ENCODE results near the gene PDE1C.

Gene PDE1C

DNA sequence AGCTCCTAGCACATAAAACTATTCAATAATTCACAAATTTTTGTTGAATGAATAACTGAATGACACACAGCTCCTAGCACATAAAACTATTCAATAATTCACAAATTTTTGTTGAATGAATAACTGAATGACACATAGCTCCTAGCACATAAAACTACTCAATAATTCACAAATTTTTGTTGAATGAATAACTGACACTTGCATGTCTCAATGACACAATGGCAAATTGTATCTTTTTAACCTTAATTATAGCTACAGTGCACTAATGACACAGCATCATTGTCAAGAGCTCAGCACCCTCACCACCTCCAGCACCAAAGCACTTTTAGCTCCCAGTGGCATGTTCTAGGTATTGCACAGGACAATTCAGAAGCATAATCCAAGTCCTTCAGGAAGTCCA is 131.6 kb downstream of the PDE1C start:
- ATAC-seq (no peak), DNase-seq (no peak)

DNA sequence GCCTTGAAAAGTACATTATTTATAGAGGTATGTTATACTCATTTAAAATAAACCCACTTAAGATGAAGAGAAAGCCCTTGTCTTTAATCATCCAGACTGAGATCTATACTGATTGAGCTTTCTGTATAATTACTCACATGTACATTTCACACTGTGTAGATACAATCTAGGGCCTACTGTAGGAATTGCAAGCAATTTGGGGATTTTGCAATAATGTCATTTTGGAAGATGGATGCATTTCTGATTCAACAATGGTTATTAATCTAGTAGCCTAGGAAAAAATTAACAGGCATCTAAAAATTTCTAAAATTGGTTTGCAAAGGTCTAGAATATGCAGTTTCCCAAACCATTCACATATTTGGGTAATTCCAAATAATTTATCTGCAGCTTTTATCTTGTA is 132.2 kb downstream of the PDE1C start:
- ATAC-seq = no peak
- no peak for DNase-seq

DNA sequence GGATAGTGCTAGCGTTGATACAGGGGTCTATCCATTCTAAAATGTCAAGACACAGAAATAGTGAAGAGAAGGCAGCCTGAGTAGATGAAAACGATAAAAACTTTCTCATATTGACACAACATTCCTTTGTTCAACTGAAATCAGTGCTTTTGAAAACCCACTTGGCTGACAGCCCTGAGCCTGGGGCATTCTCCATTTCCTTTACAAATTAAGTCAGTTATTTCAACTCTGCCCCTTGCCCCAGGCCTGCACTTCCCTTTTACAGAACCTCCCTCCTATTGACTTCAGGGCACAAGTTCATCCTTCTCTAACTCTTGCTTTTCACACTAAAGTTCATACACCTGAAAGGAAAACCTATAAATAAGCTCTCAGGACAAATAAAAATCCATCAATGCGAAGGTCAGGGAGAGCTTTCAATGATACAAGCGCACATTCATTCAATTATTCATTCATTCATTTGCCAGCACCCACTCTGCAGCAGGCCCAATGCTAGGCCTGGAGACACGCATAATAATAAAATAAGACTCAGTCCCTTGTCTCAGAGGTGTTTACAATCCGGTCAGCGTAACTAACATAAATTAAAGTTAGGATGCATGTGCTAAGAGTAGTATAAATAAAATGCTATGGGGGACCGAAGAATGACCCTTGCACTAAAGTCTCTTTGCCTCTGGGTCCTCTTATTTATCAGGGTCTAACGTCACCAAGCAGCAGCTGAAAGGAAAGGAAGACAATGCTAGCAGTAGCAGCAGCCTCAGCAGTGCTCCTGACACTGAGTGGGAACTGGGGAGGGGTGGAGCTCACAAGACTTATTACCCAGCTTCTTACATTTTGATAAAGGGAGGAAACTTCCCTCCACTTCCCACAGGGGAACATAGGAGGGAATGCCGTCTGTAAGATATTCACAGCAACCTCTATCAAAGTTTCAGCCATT is 134.8 kb downstream of the PDE1C start:
- no peak for DNase-seq
- ATAC-seq = no peak

DNA sequence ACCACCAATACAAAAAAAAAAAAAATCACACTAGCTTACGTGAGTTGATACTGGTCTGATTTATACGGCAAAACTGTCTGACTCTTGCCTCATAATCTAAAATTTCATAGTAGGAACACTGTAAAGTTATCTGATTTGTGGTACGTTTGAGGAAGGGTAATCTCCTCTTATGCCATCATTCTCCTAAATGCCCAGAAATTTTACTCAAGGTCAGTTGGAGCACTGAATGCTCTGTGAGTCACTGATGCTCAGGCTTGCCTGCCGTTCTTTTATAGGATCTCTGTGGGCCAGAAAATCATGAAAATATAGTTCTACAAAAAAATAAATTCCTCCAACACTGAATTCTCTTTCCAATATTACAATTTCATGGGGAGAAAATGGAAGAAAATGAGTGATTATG is 135.7 kb downstream of the PDE1C start:
- no peak for ATAC-seq
- DNase-seq = no peak

DNA sequence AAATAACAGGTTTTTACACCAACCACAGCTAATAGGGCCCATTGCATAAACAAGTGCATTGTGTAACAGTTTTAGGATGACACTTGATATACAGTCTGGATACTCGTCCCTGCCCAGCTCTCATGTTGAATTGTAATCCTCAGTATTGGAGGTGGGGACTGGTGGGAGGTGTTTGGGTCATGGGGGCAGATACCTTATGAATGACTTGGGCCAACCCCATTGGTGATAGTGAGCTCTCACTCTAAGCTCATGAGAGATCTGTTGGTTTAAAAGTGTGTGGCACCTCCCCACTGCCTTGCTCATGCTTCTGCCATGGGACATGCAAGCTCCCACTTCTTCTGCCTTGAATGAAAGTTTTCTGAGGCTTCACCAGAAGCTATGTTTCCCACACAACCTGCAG is 136.7 kb downstream of the PDE1C start:
- DNase-seq = no peak
- ATAC-seq = no peak

DNA sequence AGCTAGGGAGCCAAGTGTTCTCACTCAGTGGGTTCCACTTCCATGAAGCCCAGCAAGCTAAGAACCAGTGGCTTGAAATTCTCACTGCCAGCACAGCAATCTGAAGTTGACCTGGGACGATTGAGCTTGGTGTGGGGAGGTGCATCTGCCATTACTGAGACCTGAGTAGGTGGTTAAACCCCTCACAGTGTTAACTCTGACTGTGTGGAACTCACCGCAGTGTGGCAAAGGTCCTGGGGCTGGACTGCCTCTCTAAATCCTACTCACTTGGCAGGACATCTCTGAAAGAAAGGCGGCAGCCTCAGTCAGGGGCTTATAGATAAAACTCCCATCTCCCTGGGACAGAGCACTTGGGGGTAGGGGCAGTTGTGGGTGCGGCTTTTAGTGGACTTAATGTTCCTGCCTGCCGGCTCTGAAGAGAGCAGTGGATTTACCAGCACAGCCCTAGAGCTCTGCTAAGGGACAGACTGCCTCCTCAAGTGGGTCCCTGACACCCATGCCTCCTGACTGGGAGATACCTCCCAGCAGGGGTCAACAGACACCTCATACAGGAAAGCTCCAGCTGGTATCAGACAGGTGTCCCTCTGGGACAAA is 143.1 kb downstream of the PDE1C start:
- ATAC-seq = no peak
- no peak for DNase-seq

DNA sequence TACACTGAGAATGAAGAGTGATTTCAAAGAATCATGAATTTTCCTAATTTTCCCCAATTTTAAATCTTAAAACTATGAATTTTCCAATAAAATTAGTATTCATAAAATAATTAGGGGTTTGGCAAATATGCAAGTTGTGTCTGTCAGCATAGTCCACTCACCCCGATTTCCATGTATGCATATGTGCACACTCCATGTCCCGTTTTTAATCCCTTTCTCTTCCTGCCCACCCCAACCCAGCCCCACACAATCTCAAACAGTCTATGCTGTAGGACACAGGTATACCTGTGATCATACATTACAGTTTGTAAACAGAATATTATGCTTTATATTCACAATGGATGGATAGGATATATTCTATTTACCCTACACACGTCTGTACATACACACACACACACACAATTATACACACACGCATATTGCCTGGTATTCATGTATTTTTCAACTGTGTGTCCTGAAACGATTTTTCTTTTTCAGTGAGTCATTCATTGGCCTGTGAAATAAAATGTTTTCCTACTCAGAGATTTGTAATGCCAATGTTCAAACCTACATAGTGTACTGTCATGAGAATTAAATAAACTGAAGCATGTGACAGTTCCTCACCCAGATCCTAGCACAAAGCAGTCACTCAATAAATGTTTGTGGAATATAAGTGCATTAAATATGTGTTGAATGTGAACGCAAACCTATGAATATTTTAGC is 144.3 kb downstream of the PDE1C start:
- ATAC-seq (no peak), DNase-seq (no peak)

DNA sequence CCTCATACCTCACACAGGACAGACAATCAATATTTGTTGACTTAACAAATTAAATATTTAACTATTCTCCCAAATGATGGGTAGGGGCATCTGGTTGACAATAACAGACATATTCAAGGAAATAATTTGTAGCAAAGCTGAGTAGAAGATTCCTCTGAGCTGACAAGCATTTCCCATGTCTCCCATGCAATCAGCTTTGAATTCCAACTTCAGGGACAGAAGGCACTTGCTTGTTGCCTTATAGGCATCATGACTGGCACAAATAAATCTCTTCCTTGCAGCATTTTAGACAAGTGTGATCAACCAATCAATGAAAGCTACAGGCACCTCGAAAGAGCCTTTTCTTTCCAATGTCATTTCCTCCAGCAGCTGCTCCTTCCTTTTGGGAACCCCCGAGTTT is 146.0 kb downstream of the PDE1C start:
- ATAC-seq = no peak
- DNase-seq = no peak

DNA sequence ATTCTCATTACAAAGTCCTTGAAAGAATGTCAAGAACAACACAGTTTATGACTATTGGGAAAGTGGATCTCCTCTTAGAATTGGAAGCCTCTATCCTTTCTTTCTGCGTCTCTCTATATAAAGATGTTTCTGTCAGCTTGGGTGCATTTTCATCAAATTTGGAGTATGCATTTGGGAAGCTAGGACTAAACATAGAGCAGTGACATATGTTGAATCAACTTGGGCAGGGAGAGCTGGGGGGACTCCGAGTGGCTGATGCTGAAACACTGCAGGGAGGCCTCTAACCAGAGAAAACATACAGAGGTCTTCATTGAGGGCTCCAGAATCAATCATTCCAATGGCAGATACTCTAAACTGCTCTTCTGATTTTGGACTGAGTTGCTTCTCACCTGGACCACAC is 147.4 kb downstream of the PDE1C start:
- DNase-seq (no peak), ATAC-seq (no peak)

DNA sequence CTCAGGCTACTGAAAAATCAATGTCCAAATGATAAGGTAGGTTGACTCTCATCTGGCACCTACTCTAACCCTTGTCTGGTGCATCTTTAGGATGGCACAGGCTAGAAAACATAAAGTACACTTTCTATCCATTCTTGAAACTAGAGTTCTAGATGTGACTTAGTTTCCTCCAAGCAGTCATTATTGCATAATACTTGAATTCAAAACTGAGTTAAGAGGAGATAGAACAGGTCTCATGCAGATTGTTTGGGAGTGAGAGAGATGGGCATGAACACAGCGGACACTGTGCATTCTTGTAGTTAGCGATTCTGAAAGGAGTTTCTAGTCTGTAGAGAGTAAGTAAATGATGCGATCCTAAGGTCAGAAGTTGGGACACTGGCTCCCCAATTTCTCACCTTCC is 149.2 kb downstream of the PDE1C start:
- DNase-seq (no peak), ATAC-seq (no peak)

DNA sequence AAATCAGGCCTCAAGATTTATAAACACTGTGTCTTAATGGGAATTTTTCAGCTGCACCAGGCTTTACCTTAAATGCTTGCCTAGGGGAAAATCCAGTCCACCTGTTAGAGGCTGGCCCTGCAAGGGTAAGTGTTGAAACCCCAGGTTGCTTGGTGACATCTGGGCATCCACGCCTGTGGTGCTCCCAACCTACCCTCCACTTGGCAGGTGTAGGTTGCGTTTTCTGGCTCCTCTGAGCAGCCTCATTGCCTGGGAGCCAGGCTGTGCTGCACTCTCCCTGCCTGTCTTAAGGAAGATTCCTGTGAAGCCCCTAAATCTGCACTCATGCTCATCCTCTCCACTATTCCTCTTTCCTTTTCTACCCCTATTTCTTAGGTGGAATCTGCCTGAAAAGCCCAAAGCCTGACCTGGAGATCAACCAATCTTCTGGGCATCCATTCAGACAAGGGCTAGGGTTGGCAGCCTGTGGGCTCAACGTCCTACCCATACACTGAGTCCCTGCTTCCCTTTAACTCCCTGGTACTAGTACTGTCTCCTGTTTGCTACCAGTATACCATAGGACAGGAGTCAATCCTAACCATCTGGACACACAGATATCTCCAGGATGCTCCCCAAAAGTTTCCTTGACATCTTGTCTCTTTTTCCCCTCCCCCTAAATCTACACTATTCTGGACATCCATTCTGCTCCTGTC is 150.4 kb downstream of the PDE1C start:
- ATAC-seq (no peak), DNase-seq (no peak)

DNA sequence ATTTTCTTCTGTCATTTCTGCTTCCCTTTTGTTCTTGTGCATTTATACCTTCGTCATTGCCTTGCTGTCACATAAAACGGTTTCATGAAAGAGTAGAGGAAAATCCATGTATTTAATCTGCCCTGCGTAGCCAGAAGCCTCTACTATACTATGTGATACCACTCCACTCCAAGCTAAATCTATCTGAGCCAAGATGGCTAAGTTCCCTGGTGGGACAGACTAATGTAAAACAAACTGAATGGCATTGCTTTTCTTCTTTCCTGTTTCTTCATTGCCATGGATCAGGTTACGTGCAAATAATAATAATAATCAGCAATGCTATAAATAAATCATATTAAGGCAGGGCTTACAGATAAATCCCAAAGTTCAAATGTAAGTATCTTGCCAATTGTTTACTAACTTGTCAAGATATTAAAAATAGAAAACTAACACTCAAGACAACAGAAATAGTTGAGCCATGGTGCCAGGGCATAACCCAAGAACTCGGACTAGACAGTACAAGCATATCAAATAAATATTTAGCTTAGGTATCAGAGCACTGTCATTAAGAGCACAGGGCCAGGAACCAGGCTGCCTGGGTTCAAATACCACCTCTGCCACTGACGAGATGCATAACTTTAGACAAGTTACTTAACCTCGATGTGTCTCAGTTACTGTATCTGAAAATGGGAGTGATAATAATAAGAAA is 151.4 kb downstream of the PDE1C start:
- DNase-seq (no peak), ATAC-seq (no peak)

DNA sequence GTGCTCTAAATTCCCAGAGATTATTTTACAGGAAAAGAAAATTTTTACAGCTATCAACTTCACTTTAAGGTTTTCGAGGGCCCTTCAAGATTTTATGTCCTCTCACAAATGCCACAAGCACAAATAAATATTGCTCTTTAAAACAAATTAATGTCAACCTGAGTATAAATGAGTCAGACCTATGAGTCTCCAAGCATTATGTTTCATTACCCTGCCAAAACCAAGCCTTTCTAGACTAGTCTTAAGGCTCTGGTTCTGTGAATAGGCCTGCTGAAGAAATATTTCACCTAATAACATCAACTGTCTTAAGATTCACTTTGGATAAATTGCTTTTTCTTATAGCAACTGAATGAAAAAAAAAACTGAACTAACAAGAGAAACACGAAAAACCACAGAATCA is 153.0 kb downstream of the PDE1C start:
- DNase-seq (no peak), ATAC-seq (no peak)

DNA sequence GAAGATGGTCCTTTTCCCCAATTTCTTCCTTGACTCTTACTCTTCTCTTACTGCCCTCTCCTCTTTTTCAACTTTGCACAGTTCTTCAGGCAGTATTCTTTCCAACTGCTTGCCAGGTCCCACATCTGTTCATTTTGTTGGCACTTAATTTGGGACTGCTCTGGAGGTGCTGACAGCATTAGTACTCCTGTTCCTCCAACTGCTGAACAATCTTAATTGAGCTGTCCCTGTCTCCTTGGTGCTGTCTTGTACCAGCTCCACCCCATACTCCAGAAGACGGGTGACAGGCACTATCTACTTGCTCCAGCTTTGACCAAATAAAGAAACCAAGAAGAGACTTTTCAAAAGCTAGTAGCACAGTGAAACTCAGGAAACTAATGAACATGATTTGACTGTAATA is 160.0 kb downstream of the PDE1C start:
- ATAC-seq (no peak), DNase-seq (no peak)

DNA sequence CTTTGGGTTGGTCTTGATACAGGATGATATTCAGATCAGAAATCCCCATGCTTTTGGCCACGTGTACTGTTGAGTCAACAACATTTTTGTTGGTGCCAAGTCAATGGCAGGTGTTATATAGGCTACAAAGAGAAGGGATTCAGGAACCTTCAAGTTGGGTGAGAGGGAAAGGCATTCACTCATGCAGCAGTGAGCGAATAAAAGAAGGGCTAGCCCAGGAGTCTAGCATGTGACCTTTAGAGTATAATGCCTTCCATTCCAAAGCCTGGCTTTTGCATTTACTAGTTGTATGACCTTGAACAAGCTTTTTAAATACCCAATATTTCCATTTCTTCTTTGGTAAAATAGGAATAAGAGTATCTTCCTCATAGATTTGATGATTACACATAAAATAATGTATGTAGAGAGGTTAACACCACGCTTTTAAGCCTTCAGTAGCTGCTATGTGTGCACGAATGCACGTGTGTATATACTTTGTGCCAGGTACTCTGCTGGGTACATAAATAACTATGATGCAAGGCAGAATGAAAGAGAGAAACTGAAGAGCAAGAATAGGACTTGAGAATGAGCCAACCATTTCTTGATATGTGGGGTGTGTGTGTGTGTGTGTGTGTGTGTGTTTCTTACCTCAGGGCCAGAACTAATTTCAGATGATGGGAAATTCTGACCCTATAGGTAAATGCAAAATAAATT is 163.6 kb downstream of the PDE1C start:
- DNase-seq = no peak
- ATAC-seq = no peak

DNA sequence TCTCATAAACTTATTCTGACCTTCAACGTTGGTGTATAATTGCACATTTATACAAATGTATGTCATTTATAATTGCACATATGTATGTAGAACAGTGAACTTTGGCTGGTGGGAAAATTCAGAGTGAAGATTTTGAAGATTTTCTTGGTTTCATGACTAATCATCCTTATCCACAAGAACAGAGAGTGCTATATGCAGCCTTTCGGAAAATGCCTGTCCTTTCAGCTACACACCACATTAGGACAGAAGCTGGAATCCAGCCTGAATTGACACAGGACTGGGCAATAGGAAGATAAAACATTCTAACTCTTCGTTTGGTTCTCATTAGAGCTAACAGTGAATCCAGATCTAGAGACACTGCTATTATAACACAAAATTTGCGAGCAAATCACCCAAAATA is 166.2 kb downstream of the PDE1C start:
- ATAC-seq (no peak), DNase-seq (no peak)

DNA sequence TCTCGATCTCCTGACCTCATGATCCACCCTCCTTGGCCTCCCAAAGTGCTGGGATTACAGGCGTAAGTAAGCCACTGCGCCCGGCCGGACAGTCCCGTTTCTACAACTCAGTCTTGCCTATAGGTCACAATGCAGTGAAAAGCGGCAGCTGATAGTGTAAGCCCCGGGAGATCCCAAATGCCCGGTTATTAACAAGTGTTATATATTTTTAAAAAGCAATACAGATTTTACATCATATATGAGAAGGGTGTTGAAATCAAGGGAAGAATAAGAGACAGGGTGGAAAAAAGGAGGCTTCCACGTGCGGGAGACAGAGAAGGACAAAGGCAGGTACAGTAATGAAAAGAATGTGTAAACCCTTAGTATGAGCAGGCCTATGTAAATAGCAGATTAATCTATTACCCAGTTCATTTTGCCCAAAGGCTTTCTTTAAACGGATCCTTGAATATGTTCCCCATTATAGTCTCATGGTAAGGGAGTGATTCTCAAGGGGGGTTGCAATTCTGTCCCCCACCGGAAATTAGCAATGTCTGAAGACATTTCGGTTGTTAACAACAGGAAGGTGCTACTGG is 170.8 kb downstream of the PDE1C start:
- no peak for DNase-seq
- ATAC-seq = no peak

DNA sequence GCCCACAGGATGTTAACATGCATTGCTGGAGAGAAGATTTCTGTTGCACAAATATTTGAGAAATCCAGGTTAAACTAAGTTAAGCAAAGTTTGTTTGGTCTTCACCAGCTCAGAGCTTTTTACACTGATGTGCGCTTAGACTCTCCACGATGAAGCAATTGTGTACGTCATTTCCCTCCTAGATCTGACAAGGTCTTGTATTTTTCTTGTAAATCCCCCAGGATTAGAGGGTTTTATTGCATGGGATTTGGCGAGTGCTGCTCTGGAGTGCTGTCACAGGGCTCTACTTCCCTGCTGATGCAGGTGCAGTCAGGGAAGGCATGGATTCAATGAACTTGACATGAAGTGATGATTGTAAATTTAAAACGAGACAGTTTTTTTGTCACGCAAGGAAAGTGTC is 173.3 kb downstream of the PDE1C start:
- no peak for ATAC-seq

DNA sequence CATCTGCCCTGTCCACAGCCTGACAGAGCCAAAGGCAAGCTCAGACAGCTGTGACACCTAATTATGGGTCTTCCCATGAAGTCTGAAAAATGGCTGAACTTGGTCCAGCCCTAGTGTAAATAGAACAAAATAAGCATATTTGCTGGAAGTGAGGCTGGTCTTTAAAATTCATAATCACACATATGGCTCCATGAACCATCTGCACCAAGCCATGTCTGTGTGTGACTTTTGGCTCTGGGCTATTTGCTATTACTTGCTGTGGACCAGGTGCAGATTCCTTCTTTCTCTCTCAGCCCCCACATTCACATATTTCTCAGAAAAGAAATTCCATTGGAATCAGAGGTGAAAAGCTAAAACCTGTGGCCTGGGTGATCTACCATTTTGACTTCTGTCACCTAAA is 175.9 kb downstream of the PDE1C start:
- ATAC-seq = no peak

More for the DNA sequence above, 173.3 kb downstream of the PDE1C start:
- no peak for DNase-seq

DNA sequence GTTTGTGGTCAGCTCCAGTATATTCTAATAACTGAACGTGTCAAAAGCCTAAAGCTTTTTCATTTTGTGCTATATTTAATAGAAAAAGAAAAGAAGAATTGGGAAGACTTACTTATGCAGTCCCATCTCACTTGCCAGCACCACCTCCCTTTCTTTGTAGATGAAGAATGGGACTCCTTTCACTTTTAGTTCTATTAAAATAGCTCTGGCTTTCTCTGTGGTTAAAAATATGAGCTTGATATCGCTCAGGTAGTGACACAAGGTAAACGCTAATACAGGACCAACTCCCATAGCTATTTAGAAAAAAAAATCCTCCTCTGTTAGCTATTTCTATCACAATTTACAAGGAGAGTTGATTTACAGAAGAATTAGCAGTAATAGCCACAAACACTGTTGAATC is 176.8 kb downstream of the PDE1C start:
- ATAC-seq = no peak
- no peak for DNase-seq

More for the DNA sequence above, 175.9 kb downstream of the PDE1C start:
- no peak for DNase-seq
